ENCODE data around the gene PEX11B. TPM values are rescaled to one million over a fixed set of nuclear protein-coding genes. Genes with fewer than 3 reads are reported as not detected.

PEX11B gene
- total and polyA plus RNA-seq, 2 donors (not counting 3 experiments of a cell fraction or from before 2014, with no cell fraction given), result 30.5 to 42.5 TPM

DNA sequence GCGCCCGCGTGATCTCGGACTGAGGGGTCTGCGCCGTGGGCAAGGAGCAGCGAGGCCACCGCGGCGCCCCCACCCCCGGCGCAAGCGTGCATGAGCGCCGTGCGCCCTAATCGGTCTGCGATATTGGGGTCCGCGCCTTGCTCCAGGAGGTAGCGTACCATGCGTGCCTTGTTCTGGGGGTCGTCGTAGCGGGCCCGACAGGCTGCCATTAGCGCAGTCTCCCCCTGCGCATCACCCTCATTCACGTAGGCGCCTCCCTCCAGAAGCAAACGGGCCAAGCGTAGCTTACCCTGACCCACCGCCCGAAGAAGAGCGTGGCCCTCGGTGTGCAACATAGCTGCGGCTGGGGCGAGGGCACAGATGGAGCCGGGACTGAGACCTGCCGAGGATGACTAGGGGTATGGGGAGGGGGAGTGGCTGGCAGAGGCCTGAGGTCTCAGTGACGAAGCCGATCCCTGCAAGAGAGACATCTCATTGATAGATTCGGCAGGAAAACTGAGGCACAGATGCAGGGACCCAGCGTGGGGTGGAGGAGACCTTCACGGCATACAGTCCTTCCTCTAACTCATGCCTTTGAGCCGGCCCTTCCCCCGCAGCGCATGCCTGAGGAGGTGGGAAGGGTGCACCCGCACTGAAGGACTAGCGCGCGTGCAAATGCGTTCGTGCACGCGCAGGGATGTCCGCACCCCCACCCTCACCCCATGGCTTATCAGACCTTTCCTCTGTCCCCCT is 43.1 kb upstream of the PEX11B start:
- dilution Hi-C loops (cut with MboI; ENCODE audit: extremely low pct_ligation_motif_present, low sequenced_read_pairs) (no loop called here), intact Hi-C loops (cut with micrococcal nuclease) (no loop called here)
- Histone ChIP-seq H3K27ac (ENCODE audit: insufficient read depth, low read depth, low read length) (no peak overlapping the region), H3K9me3 (replicated peaks; ENCODE audit: control insufficient read depth, insufficient read depth, low read length) (no peaks in the 10 kb centered on the region), H4K20me1 (replicated peaks; ENCODE audit: control insufficient read depth, extremely low read depth, insufficient read depth, low read length) (no peaks in the 10 kb centered on the region), H2AFZ (ENCODE audit: low read depth, low read length) (peak overlapping the region; percentile 95), H3K4me3 (replicated peaks in 1 of 3; ENCODE audit: insufficient read depth in 1 of 3, low read depth in 1 of 3, low read length in 3 of 3) (peak overlapping the region; percentile 32 to 75 (median 73)), H3K9me1 (replicated peaks; ENCODE audit: control insufficient read depth, extremely low read depth, insufficient read depth, low read length) (no peaks in the 10 kb centered on the region), H3K4me2 (ENCODE audit: insufficient read depth, low read length) (peak overlapping the region; percentile 86), H3K79me2 (ENCODE audit: control insufficient read depth, insufficient read depth, low read length) (peaks cover 7% of the 10 kb centered on the region), H3K27me3 (ENCODE audit: control insufficient read depth in 2 of 2, insufficient read depth in 2 of 2, low read length in 2 of 2) (no peaks in the 10 kb centered on the region), H3K9ac (replicated peaks; ENCODE audit: extremely low read depth, insufficient read depth, low read length) (no peak overlapping the region), H3K36me3 (ENCODE audit: control insufficient read depth in 2 of 2, extremely low read depth in 1 of 2, insufficient read depth in 2 of 2, low read length in 2 of 2) (no peaks in the 10 kb centered on the region), H3K4me1 (ENCODE audit: control insufficient read depth, extremely low read depth, insufficient read depth, low read length) (peaks cover 43% of the 10 kb centered on the region)
- CTCF ChIA-PET, result interaction anchor here (1.5 to 1.6 kb wide), 2 partner anchors 34 to 46 kb away, joined by 4 to 5 read pairs; partner anchors contain the start of gene RBM8A
- FAIRE-seq, result no peak
- POLR2A ChIA-PET, result interaction anchor here (0.6 kb wide), 1 partner anchor 17 kb away, joined by 4 read pairs; no protein-coding TSS in a partner anchor
- TF ChIP-seq, protein P1, sequence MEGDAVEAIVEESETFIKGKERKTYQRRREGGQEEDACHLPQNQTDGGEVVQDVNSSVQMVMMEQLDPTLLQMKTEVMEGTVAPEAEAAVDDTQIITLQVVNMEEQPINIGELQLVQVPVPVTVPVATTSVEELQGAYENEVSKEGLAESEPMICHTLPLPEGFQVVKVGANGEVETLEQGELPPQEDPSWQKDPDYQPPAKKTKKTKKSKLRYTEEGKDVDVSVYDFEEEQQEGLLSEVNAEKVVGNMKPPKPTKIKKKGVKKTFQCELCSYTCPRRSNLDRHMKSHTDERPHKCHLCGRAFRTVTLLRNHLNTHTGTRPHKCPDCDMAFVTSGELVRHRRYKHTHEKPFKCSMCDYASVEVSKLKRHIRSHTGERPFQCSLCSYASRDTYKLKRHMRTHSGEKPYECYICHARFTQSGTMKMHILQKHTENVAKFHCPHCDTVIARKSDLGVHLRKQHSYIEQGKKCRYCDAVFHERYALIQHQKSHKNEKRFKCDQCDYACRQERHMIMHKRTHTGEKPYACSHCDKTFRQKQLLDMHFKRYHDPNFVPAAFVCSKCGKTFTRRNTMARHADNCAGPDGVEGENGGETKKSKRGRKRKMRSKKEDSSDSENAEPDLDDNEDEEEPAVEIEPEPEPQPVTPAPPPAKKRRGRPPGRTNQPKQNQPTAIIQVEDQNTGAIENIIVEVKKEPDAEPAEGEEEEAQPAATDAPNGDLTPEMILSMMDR (IDR thresholded peaks at IDR 0.05; ENCODE audit: extremely low read depth in 1 of 2, insufficient read depth in 1 of 2, low read depth in 1 of 2, low read length in 2 of 2), result no peak
- TF ChIP-seq GATA2 (IDR thresholded peaks at IDR 0.05; ENCODE audit: insufficient read depth, insufficient read length, low read depth, low read length) (no peak), EZH2 (IDR thresholded peaks at IDR 0.05; ENCODE audit: borderline replicate concordance, low read depth, low read length, severe bottlenecking) (no peak), POLR2AphosphoS5 (IDR thresholded peaks at IDR 0.05; ENCODE audit: insufficient read depth, low read depth, low read length) (no peak), JUN (IDR thresholded peaks at IDR 0.05; ENCODE audit: borderline replicate concordance, insufficient read depth, insufficient read length, low read depth) (no peak), MYC (IDR thresholded peaks at IDR 0.05; ENCODE audit: low read depth, low read length) (no peak), POLR2A (IDR thresholded peaks at IDR 0.05; ENCODE audit: low read depth, low read length) (no peak), FOS (IDR thresholded peaks at IDR 0.05; ENCODE audit: borderline replicate concordance, insufficient read depth, low read length) (no peak)
- TF ChIP-seq, protein P2, sequence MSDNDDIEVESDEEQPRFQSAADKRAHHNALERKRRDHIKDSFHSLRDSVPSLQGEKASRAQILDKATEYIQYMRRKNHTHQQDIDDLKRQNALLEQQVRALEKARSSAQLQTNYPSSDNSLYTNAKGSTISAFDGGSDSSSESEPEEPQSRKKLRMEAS (IDR thresholded peaks at IDR 0.05; ENCODE audit: insufficient read depth, insufficient read length), result no peak
- DNase-seq (ENCODE audit: low read depth, low spot score), result no peak
- no TSS peak for BruUV-seq (replicated peaks)

All from endothelial cell of umbilical vein (primary cell).